Activated T-cell treated with anti-CD3 and anti-CD28 coated beads for 48 hours (primary cell): Measurements from ENCODE around the gene IL31RA.
"Not testable (repeated sequence)": the region's sequence is repeated elsewhere in the genome, so short reads cannot be mapped to it uniquely, and the experiment has no call there.

Experiments used
- DNase-seq: peaks from one replicate; pipeline ENCODE4 v3.0.0-alpha.2; 2020; ENCODE audit warnings: low read depth

Gene IL31RA

GRCh38 chr5:55850839-55851674 is at the start of gene IL31RA:
TSS of gene IL31RA (plus strand) at chr5:55851357. CDS start at chr5:55851571, 214 bp downstream.
- no peak for DNase-seq

- not testable (repeated sequence) for DNase-seq
These were observed 42.3 kb upstream of the IL31RA start for GRCh38 chr5:55808814-55809213.

GRCh38 chr5:55815939-55816338 is 35.2 kb upstream of the IL31RA start:
- DNase-seq, result not testable (repeated sequence)

- no peak for DNase-seq
These were observed 34.8 kb upstream of the IL31RA start for GRCh38 chr5:55816342-55816741.

DNA sequence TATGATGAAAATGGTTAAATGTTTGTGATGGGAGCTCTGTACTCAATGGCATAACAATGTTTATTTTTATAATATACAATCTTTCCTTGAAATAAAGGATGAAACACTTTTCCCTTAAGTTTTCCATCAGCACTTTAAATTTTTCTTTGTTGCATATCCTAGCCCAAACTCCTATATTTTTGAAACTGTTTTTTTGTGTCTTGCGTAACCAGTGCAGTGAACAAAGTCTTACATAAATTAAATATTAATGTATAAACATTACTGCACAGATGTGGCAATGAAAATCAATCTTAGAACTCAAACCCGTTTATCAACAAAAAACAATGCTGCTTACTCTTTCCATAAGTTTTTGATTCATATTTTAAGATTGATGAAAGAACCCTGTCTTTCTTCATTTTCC is 34.1 kb upstream of the IL31RA start:
- DNase-seq, result no peak

- no peak for DNase-seq
These were observed 30.7 kb upstream of the IL31RA start for GRCh38 chr5:55820488-55820887.

GRCh38 chr5:55821731-55822512 is 29.2 kb upstream of the IL31RA start:
- DNase-seq, result no peak

DNA sequence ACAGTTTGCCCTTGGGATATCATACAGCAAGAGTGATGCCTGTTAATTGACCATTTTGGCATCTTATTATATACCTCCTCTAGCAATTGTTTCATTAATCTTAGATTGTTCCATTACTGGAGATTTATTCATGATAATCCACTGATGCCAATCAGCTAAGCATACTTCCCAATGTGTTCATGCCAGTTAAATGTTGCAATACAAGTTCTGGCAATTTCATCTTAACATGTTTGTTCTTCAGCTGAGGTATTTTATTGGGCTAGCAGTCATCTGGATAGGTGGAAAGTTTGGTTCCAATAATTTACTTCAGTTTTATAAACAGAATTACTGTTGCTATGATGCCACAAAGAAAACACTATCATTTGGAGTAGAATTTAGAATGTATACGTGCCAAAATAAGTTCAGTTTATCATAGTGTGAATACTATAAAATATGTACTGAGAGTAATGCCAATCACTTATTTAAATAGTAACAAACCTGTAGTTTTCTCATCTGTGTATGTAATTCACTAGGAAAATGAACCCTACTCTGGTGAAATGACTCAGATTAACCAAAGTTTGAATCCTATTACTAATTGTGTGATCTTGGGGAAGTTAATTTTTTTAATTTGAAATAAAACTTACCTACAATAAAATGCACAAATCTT is 27.9 kb upstream of the IL31RA start:
- DNase-seq, result no peak

DNA sequence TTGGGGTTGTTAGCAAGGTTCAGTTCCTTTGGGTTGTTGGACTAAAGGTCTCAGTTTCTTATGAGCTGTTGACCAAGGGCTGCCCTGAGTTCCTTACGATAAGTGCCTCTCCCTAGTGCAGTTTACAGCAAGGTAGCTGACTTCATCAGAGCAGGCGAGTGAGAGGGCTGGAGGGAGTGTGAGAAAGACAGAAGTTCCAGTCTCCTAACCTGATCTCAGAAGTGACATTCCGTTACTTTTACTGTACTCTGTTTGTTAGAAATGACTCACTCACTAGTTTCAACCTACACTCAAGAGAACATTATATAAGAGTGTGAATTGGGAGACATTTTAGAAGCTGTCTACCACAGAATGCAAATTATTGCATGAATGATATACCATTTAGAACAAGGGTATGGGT is 21.2 kb upstream of the IL31RA start:
- no peak for DNase-seq

DNA sequence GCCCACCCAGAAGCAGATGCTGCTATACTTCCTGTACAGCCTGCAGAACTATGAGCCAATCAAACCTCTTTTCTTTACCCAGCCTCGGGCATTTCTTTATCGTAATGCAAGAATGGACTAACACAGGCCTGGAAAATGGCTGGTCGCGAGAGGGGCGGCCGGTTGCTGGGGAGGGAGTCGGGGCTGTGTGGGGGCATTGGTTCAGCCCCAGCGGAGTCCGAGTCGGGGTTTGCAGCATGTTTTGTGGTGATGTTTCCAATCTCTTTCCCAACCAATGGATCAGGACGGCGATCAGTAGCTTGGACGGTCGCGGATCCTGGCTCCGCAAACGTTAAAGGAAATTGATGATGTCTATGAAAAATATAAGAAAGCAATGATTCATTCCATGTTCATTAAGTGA is 18.7 kb upstream of the IL31RA start:
- DNase-seq, result no peak

- DNase-seq, result no peak
These were observed 15.0 kb upstream of the IL31RA start for GRCh38 chr5:55836191-55836590.

DNA sequence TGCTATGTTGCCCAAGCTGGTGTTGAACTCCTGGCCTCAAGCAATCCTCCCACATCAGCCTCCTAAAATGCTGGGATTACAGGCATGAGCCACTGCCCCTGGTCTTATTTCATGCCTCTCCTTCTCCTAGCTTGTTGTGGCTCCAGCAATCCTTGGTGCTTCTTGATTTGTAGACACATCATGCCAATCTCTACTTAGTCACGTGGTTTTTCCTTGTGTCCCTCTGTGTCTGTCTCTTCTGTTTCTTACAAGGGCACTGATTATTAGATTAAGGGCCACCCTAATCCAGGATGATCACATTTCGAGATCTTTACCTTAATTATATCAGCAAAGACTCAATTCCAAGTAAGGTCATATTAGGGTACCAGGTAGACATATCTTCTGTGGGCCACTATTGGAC is 9.2 kb upstream of the IL31RA start:
- DNase-seq, result no peak

GRCh38 chr5:55847837-55848236 is 3.3 kb upstream of the IL31RA start:
- no peak for DNase-seq

- no peak for DNase-seq
These were observed 2.4 kb upstream of the IL31RA start for GRCh38 chr5:55848783-55849182.

- no peak for DNase-seq
These were observed 470 bp downstream of the IL31RA start for GRCh38 chr5:55851675-55851979.

DNA sequence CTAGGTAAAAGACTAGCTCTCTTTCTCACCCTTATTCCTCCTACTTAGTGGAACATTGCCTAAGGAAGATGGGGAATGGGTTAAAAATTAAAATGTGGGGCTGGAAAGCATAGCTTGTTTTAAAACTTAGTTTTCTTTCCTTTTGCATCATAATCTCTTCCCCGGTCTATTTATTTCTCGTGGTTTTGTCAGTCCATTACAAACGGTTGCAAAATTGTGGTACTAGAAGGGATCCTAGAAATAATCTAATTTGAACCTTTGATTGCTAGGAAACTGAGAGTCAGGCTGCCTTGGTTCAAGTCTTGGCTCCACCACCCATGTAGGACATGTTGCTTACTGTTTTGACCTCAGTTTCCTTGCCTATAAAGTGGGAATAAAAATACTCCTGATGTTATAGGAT is 1.3 kb downstream of the IL31RA start:
- no peak for DNase-seq

GRCh38 chr5:55853041-55853670 is 2.0 kb downstream of the IL31RA start:
- DNase-seq, result no peak

DNA sequence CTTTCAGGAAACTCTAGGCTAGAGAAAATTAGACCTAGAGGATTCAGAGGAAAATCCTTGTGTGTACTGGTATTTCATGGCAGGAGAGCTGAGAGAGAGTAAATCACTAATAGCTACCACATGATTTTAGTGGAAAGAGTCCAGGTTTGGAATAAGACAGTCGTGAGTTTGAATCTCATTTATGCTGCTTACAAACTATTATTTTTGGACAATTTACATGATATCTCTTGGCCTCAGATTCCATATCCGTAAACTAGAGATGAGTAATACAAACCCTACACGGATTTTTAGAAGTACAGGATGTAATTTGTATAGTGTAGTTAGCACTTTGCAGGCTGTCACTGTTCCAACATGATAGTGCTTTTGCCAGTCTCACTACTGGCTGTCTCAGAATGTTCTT is 2.7 kb downstream of the IL31RA start:
- no peak for DNase-seq

- no peak for DNase-seq
These were observed 4.4 kb downstream of the IL31RA start for GRCh38 chr5:55855509-55855908.

- no peak for DNase-seq
These were observed 5.5 kb downstream of the IL31RA start for GRCh38 chr5:55856516-55857246.

GRCh38 chr5:55857247-55857640 is 6.1 kb downstream of the IL31RA start:
- DNase-seq, result no peak

- DNase-seq, result no peak
These were observed 6.9 kb downstream of the IL31RA start for GRCh38 chr5:55858104-55858503.
